Keratinocyte (primary cell): Measurements from ENCODE around the gene DRG2.

Experiments used
- CTCF ChIP-seq, 3 experiments: IDR thresholded peaks in 1 of 3; conservative IDR thresholded peaks in 1 of 3; optimal IDR thresholded peaks in 1 of 3; 2 replicates in 2 of 3; 3 replicates in 1 of 3; pipeline versions ENCODE3 to v1.5.1; 2011; ENCODE audit warnings: low read length in 3 of 3, mild to moderate bottlenecking in 3 of 3, moderate library complexity in 2 of 3, control low read depth in 1 of 3, inconsistent platforms in 1 of 3; ENCODE audit not compliant: insufficient read depth in 2 of 3; ENCODE audit errors: extremely low read depth in 1 of 3
- EZH2 ChIP-seq: IDR thresholded peaks from one replicate; pipeline ENCODE4 v1.6.1; 2012; ENCODE audit warnings: inconsistent platforms, mild to moderate bottlenecking, low read length, moderate library complexity

DNA sequence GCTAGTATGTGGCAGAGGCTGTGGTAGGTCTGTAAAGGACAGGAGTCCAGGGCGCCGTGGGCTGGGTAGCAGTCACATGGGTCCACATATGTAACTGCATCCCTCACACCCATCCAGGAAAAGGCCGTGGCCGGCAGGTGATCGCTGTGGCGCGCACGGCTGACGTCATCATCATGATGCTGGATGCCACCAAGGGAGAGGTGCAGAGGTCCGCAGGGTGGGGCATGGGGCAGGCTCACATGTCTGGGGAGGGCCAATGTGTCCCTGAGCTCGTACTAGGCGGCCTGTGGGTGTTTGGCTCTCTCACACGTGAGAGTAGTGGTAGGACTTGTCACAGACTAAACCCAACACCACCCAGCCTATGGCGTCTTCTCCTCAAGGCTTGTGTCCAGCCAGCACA is 11.8 kb downstream of the DRG2 start:
- TF ChIP-seq CTCF (optimal IDR thresholded peaks at IDR 0.05 in 1 of 3, IDR thresholded peaks at IDR 0.05 in 1 of 3, conservative IDR thresholded peaks at IDR 0.05 in 1 of 3; ENCODE audit: extremely low read depth in 1 of 3, insufficient read depth in 2 of 3, low read length in 3 of 3) (no peak), EZH2 (no peak)
